AG04450 (cell line): ENCODE measurements around the gene TMSB10. TPM values are rescaled to one million over a fixed set of nuclear protein-coding genes. Genes with fewer than 3 reads are reported as not detected.

Experiments
- CTCF ChIA-PET: fragments of 300-600, 350-600 bp; formaldehyde crosslinking; extraction: SDS; loops from one replicate; lab custom pipeline; 2022; ENCODE audit warnings: antibody characterized with exemption, inconsistent platforms; lab: Charles Lee
- POLR2A ChIA-PET: fragments of 350-600 bp; formaldehyde crosslinking; extraction: SDS; loops from one replicate; lab custom pipeline; 2021; ENCODE audit warnings: antibody characterized with exemption, inconsistent platforms; lab: Yijun Ruan, JAX
- DNase-seq: peaks from one replicate; pipeline ENCODE4 v3.0.0-alpha.2; 2011; ENCODE audit warnings: low read depth, low spot score
- H3K27ac ChIP-seq: one replicate; pipeline ENCODE4 v1.5.1; 2012; ENCODE audit warnings: low read depth, low read length, control low read depth
- H3K27me3 ChIP-seq: one replicate; pipeline ENCODE4 v1.6.0; 2012; ENCODE audit warnings: low read length; ENCODE audit not compliant: control insufficient read depth, insufficient read depth
- H3K4me3 ChIP-seq: 2 replicates; pipeline ENCODE4 v1.5.1; 2011; ENCODE audit warnings: mild to moderate bottlenecking, low read depth, low read length, control low read depth
- H3K9me3 ChIP-seq: 2 replicates; pipeline ENCODE4 v1.5.1; 2012; ENCODE audit warnings: low read length; ENCODE audit not compliant: control insufficient read depth, insufficient read depth
- polyA plus RNA-seq: library from polyadenylated mRNA; depleted of rRNA; stranded (reverse); fragments of >200 nt; gene quantifications from 2 replicates; pipeline ENCODE4 v1.2.3, GENCODE V29; 2011
- TF ChIP-seq, protein P1 (sequence below): IDR thresholded peaks from 2 replicates; pipeline ENCODE4 v1.5.1; 2011; ENCODE audit warnings: low read depth, low read length, control low read depth, inconsistent platforms

Gene TMSB10
- polyA plus RNA-seq, 1 experiment, result 5,651 TPM

GRCh38 chr2:84900971-84901370, 4.5 kb upstream of the TMSB10 start:
- TF ChIP-seq, protein P1, sequence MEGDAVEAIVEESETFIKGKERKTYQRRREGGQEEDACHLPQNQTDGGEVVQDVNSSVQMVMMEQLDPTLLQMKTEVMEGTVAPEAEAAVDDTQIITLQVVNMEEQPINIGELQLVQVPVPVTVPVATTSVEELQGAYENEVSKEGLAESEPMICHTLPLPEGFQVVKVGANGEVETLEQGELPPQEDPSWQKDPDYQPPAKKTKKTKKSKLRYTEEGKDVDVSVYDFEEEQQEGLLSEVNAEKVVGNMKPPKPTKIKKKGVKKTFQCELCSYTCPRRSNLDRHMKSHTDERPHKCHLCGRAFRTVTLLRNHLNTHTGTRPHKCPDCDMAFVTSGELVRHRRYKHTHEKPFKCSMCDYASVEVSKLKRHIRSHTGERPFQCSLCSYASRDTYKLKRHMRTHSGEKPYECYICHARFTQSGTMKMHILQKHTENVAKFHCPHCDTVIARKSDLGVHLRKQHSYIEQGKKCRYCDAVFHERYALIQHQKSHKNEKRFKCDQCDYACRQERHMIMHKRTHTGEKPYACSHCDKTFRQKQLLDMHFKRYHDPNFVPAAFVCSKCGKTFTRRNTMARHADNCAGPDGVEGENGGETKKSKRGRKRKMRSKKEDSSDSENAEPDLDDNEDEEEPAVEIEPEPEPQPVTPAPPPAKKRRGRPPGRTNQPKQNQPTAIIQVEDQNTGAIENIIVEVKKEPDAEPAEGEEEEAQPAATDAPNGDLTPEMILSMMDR, result no peak
- POLR2A ChIA-PET, result no interaction called here
- DNase-seq, result no peak
- CTCF ChIA-PET, result interaction anchor here (1.5 to 2.2 kb wide), 2 partner anchors 19 to 25 kb away, joined by 5 to 12 read pairs; no protein-coding TSS in a partner anchor
- H3K4me3 ChIP-seq, result no peak overlapping the region
- no peaks in the 10 kb centered on the region for H3K27me3 ChIP-seq
- H3K27ac ChIP-seq, result no peak overlapping the region
- H3K9me3 ChIP-seq, result peaks cover 1% of the 10 kb centered on the region; the same call in 1 of the 2 replicates

DNA sequence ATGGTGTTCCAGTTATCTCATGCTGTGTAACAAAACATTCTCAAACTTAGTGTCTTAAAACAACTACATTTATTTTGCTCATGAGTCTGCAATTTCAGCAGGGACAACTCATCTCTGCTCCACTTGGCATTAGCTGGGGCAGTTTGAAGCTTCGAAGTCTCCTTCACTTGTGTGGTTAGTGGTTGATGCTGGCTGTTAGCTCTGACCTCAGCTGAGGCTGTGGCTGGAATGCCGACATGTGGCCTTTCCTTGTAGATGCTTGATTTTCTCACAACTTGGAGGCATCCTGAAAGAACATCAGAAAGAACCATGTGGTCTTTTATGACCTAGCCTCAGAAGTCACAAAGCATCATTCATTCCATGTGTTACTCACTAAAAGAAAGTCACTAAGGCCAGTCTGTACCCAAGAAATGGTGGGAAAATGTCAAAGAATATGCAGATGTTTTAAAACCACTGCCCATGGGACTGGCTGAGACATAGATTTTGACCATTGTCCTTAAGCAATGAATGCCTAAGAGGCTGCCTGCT, 3.8 kb upstream of the TMSB10 start:
- peaks cover 5% of the 10 kb centered on the region; the same call in 1 of the 2 replicates for H3K9me3 ChIP-seq
- TF ChIP-seq, protein P1, result no peak
- CTCF ChIA-PET, result interaction anchor here (1.5 to 2.2 kb wide), 2 partner anchors 19 to 24 kb away, joined by 5 to 12 read pairs; no protein-coding TSS in a partner anchor
- POLR2A ChIA-PET, result no interaction called here
- H3K27ac ChIP-seq, result no peak overlapping the region
- no peaks in the 10 kb centered on the region for H3K27me3 ChIP-seq
- no peak overlapping the region for H3K4me3 ChIP-seq
- no peak for DNase-seq

GRCh38 chr2:84902526-84902925, 2.9 kb upstream of the TMSB10 start:
- H3K4me3 ChIP-seq, result no peak overlapping the region
- TF ChIP-seq, protein P1, result no peak
- no peak overlapping the region for H3K27ac ChIP-seq
- CTCF ChIA-PET, result interaction anchor here (2.2 kb wide), 1 partner anchor 23 kb away, joined by 12 read pairs; no protein-coding TSS in a partner anchor
- H3K27me3 ChIP-seq, result no peaks in the 10 kb centered on the region
- POLR2A ChIA-PET, result no interaction called here
- no peak for DNase-seq
- peaks cover 5% of the 10 kb centered on the region; the same call in 1 of the 2 replicates for H3K9me3 ChIP-seq

DNA sequence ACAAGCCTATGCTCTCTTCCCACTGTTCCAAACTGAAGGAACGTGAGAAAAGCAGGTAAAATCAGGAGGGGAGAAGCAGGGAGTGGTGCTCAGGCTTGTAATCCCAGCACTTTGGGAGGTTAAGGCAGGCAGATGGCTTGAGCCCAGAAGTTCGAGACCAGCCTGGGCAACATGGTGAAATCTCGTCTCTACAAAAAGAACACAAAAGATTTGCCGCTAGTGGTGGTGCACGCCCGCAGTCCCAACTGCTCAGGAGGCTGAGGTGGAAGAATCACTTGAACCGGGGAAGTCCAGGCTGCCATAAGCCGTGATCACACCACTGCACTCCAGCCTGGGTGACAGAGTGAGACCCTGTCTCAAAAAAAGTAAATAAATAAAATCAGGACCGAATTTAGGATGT, 1.3 kb upstream of the TMSB10 start:
- peaks cover 5% of the 10 kb centered on the region; the same call in 1 of the 2 replicates for H3K9me3 ChIP-seq
- ChIA-PET POLR2A (interaction anchor here (2.2 to 3.4 kb wide), 3 partner anchors 16 to 23 kb away, joined by 7 to 45 read pairs (median 20); partner anchors contain the start of gene TRABD2A), CTCF (interaction anchor here (0.6 to 1.2 kb wide), 3 partner anchors 22 to 161 kb away, joined by 3 to 4 read pairs (median 3); no protein-coding TSS in a partner anchor)
- H3K27me3 ChIP-seq, result no peaks in the 10 kb centered on the region
- no peak overlapping the region for H3K4me3 ChIP-seq
- H3K27ac ChIP-seq, result peak overlapping the region; percentile 2
- DNase-seq, result no peak
- TF ChIP-seq, protein P1, result no peak

- Histone ChIP-seq H3K4me3 (peak overlapping the region; percentile 81), H3K27ac (peak overlapping the region; percentile 39), H3K27me3 (no peaks in the 10 kb centered on the region), H3K9me3 (peaks cover 5% of the 10 kb centered on the region; the same call in 1 of the 2 replicates)
- no peak for DNase-seq
- CTCF ChIA-PET, result interaction anchor here (0.6 to 1.2 kb wide), 3 partner anchors 22 to 160 kb away, joined by 3 to 4 read pairs (median 3); no protein-coding TSS in a partner anchor
- TF ChIP-seq, protein P1, result no peak
- POLR2A ChIA-PET, result interaction anchor here (0.5 to 3.4 kb wide), 7 partner anchors 14 to 54 kb away, joined by 3 to 45 read pairs (median 5); partner anchors contain the start of gene TRABD2A
Observed at GRCh38 chr2:84904717-84905174, 710 bp upstream of the TMSB10 start.
